Lung (tissue), 12 donors: ENCODE measurements around the gene KRT20. TPM values are rescaled to one million over a fixed set of nuclear protein-coding genes. Genes with fewer than 3 reads are reported as not detected.

Experiments used
- ATAC-seq: fragments of 200-7000 bp; cut with Tn5 transposase; one replicate; pipeline ENCODE4 v1.9.1; 2020; ENCODE audit warnings: moderate number of reproducible peaks; ENCODE audit not compliant: insufficient read depth, low FRiP score
- DNase-seq, 3 donors: peaks; one replicate each; pipeline ENCODE4 v3.0.0-alpha.2; 2013 to 2017
- H3K27ac ChIP-seq, 2 donors: one replicate each; pipeline ENCODE4 v1.5.1; 2013; ENCODE audit warnings: mild to moderate bottlenecking in 2 of 2, moderate library complexity in 2 of 2, control low read depth in 1 of 2, inconsistent platforms in 1 of 2, low read depth in 1 of 2, low read length in 1 of 2
- H3K27me3 ChIP-seq, 3 donors: one replicate each; pipeline ENCODE4 v1.5.1; 2013; ENCODE audit warnings: low read length in 2 of 3; ENCODE audit not compliant: control insufficient read depth in 3 of 3, insufficient read depth in 3 of 3
- H3K36me3 ChIP-seq, 4 donors: one replicate each; pipeline ENCODE4 v1.5.1; 2013; ENCODE audit warnings: low read length in 4 of 4, mild to moderate bottlenecking in 1 of 4, moderate library complexity in 1 of 4; ENCODE audit not compliant: control insufficient read depth in 4 of 4, insufficient read depth in 4 of 4
- H3K4me1 ChIP-seq, 5 donors: one replicate each; pipeline ENCODE4 v1.5.1; 2013; ENCODE audit warnings: low read length in 5 of 5, mild to moderate bottlenecking in 2 of 5, moderate library complexity in 1 of 5; ENCODE audit not compliant: control insufficient read depth in 5 of 5, insufficient read depth in 5 of 5
- H3K4me3 ChIP-seq: one replicate; pipeline ENCODE4 v1.5.1; 2013; ENCODE audit warnings: mild to moderate bottlenecking, control low read depth, moderate library complexity
- H3K9ac ChIP-seq, 2 donors: one replicate each; pipeline ENCODE4 v1.5.1; 2013; ENCODE audit warnings: low read length in 2 of 2, control low read depth in 1 of 2; ENCODE audit not compliant: insufficient read depth in 1 of 2
- H3K9me3 ChIP-seq, 4 donors: one replicate each; pipeline ENCODE4 v1.5.1; 2013; ENCODE audit warnings: low read length in 3 of 4, mild to moderate bottlenecking in 1 of 4, moderate library complexity in 1 of 4; ENCODE audit not compliant: control insufficient read depth in 4 of 4, insufficient read depth in 3 of 4
- CTCF ChIP-seq: IDR thresholded peaks from 2 replicates; pipeline ENCODE4 v1.5.1; 2012; ENCODE audit warnings: mild to moderate bottlenecking; ENCODE audit errors: control extremely low read depth, extremely low read depth
- WGBS, 2 donors: extraction: QIAGEN DNeasy Blood & Tissue Kit; methylation state at CpG; one replicate each; pipeline ENCODE4 v1.1.7; 2013; 5-methylcytosine and 5-hydroxymethylcytosine counted together
- polyA plus RNA-seq, 2 donors: library from polyadenylated mRNA; stranded (reverse); fragments of 200-250 nt; gene quantifications; one replicate each; pipeline ENCODE4 v1.2.1, GENCODE V29; 2013
- total RNA-seq, 2 donors: library from RNA; depleted of rRNA in 1 of 2; stranded (reverse); fragments of >200 nt in 1 of 2; gene quantifications; one replicate each; pipeline ENCODE4 v1.2.1, GENCODE V29; 2014 to 2021
- donor health status: control.
- donor health status: control.
- donor health status: Bipolar disorder and iron deficiency.
- donor health status: healthy.
- donor health status: DM: yes; HTN: yes; CAD: no.

The KRT20 gene
- total and polyA plus RNA-seq, 4 donors: 0.24 to 0.31 TPM; not detected in 2

DNA sequence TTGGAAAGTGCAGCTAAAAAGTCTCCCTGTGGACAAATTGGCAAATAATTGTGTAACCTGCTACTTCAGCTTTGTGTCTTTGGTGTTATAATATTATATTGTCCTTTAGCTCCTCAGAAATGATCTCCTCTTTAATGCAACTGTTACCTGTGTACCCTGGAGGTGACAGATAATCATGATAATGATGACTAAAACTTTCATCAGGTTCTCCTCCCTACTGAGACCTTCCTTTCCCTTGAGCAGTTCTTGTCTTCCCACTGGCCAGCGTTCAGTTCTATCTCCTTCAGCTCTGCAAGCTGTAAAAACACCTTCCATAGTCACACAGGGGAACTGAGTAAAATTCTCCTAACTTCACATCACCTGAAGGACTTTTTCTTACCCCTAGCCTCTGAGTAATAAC is 32.7 kb downstream of the KRT20 start:
- H3K9me3 ChIP-seq: no peaks in the 10 kb centered on the region
- no peak overlapping the region for H3K27ac ChIP-seq
- no peaks in the 10 kb centered on the region for H3K4me1 ChIP-seq
- TF ChIP-seq CTCF: no peak
- 69 to 86% methylated on average over 1 of the region's 1 CpG for WGBS, 2 donors
- no peak overlapping the region for H3K4me3 ChIP-seq
- H3K9ac ChIP-seq: no peak overlapping the region
- DNase-seq (no peak), ATAC-seq (no peak)
- H3K36me3 ChIP-seq: no peaks in the 10 kb centered on the region
- peaks cover 0 to 8% (median 0%) of the 10 kb centered on the region in 3 donors for H3K27me3 ChIP-seq

- ATAC-seq (no peak), DNase-seq (no peak)
- WGBS, 2 donors: 72 to 83% methylated on average over 3 of the region's 3 CpGs
- Histone ChIP-seq H3K4me1 (no peaks in the 10 kb centered on the region), H3K36me3 (no peaks in the 10 kb centered on the region), H3K27ac (no peak overlapping the region), H3K27me3 (peaks cover 0 to 8% (median 0%) of the 10 kb centered on the region in 3 donors), H3K4me3 (no peak overlapping the region), H3K9ac (no peak overlapping the region), H3K9me3 (no peaks in the 10 kb centered on the region)
- TF ChIP-seq CTCF: no peak
Measured at GRCh38 chr17:40850293-40850972, 34.6 kb downstream of the KRT20 start.

- H3K36me3 ChIP-seq: no peaks in the 10 kb centered on the region
- H3K4me3 ChIP-seq: no peak overlapping the region
- DNase-seq (no peak), ATAC-seq (no peak)
- H3K9me3 ChIP-seq: no peaks in the 10 kb centered on the region
- 85 to 89% methylated on average over 4 of the region's 4 CpGs for WGBS, 2 donors
- no peak overlapping the region for H3K9ac ChIP-seq
- no peak for TF ChIP-seq CTCF
- H3K4me1 ChIP-seq: no peaks in the 10 kb centered on the region
- H3K27me3 ChIP-seq: peaks cover 0 to 8% (median 0%) of the 10 kb centered on the region in 3 donors
- no peak overlapping the region for H3K27ac ChIP-seq
Measured at GRCh38 chr17:40849723-40850122, 35.3 kb downstream of the KRT20 start.
